ENCODE measurements around the gene FAM234A. TPM values are rescaled to one million over a fixed set of nuclear protein-coding genes. Genes with fewer than 3 reads are reported as not detected.
A peak's percentile ranks its signal among the peaks of the same experiment; 100 is the strongest.

FAM234A gene
- total RNA-seq, 1 experiment from 2014 or later = 121 TPM

GRCh38 chr16:280991-281659 is 46.5 kb downstream of the FAM234A start:
- Histone ChIP-seq H3K4me3 (ENCODE audit: low read depth in 2 of 2, low read length in 2 of 2) (peak overlapping the region in 1 of 2 experiments; percentile 25; a peak in 3 of 4 replicates), H3K36me3 (ENCODE audit: control insufficient read depth, insufficient read depth, low read length) (no peaks in the 10 kb centered on the region), H3K27me3 (ENCODE audit: control insufficient read depth, insufficient read depth, low read length) (no peaks in the 10 kb centered on the region), H3K27ac (ENCODE audit: low read length) (no peak overlapping the region), H3K4me1 (ENCODE audit: control insufficient read depth, insufficient read depth, low read length) (peaks cover 4% of the 10 kb centered on the region), H3K9me3 (ENCODE audit: control insufficient read depth, insufficient read depth, low read depth, low read length) (no peaks in the 10 kb centered on the region)
- POLR2A ChIA-PET = no interaction called here
- intact Hi-C loops (cut with micrococcal nuclease; ENCODE audit: unreplicated experiment) (no loop called here), in situ Hi-C loops (cut with HindIII; ENCODE audit: low pct_unique_long_range_greater_than_20kb, low sequenced_read_pairs) (no loop called here)
- CTCF ChIA-PET = no interaction called here
- DNase-seq (ENCODE audit: low read depth, low spot score) (no peak), ATAC-seq (peak; percentile 12)
- no TSS peak for BruUV-seq (replicated peaks)
- TF ChIP-seq POLR2AphosphoS5 (IDR thresholded peaks at IDR 0.05; ENCODE audit: low read depth, low read length) = no peak
- TF ChIP-seq, protein P1, sequence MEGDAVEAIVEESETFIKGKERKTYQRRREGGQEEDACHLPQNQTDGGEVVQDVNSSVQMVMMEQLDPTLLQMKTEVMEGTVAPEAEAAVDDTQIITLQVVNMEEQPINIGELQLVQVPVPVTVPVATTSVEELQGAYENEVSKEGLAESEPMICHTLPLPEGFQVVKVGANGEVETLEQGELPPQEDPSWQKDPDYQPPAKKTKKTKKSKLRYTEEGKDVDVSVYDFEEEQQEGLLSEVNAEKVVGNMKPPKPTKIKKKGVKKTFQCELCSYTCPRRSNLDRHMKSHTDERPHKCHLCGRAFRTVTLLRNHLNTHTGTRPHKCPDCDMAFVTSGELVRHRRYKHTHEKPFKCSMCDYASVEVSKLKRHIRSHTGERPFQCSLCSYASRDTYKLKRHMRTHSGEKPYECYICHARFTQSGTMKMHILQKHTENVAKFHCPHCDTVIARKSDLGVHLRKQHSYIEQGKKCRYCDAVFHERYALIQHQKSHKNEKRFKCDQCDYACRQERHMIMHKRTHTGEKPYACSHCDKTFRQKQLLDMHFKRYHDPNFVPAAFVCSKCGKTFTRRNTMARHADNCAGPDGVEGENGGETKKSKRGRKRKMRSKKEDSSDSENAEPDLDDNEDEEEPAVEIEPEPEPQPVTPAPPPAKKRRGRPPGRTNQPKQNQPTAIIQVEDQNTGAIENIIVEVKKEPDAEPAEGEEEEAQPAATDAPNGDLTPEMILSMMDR (IDR thresholded peaks at IDR 0.05) = no peak
- TF ChIP-seq SIN3A (IDR thresholded peaks at IDR 0.05; ENCODE audit: borderline replicate concordance, insufficient read depth, low read depth, low read length) = no peak
- TF ChIP-seq TCF7L2 (IDR thresholded peaks at IDR 0.05; ENCODE audit: low read depth, low read length) = no peak
- TF ChIP-seq, protein P2, sequence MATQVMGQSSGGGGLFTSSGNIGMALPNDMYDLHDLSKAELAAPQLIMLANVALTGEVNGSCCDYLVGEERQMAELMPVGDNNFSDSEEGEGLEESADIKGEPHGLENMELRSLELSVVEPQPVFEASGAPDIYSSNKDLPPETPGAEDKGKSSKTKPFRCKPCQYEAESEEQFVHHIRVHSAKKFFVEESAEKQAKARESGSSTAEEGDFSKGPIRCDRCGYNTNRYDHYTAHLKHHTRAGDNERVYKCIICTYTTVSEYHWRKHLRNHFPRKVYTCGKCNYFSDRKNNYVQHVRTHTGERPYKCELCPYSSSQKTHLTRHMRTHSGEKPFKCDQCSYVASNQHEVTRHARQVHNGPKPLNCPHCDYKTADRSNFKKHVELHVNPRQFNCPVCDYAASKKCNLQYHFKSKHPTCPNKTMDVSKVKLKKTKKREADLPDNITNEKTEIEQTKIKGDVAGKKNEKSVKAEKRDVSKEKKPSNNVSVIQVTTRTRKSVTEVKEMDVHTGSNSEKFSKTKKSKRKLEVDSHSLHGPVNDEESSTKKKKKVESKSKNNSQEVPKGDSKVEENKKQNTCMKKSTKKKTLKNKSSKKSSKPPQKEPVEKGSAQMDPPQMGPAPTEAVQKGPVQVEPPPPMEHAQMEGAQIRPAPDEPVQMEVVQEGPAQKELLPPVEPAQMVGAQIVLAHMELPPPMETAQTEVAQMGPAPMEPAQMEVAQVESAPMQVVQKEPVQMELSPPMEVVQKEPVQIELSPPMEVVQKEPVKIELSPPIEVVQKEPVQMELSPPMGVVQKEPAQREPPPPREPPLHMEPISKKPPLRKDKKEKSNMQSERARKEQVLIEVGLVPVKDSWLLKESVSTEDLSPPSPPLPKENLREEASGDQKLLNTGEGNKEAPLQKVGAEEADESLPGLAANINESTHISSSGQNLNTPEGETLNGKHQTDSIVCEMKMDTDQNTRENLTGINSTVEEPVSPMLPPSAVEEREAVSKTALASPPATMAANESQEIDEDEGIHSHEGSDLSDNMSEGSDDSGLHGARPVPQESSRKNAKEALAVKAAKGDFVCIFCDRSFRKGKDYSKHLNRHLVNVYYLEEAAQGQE (IDR thresholded peaks at IDR 0.05; ENCODE audit: insufficient read depth in 1 of 2, low read depth in 2 of 2, low read length in 1 of 2) = no peak

- POLR2A ChIA-PET = no interaction called here
- in situ Hi-C loops (cut with HindIII; ENCODE audit: low pct_unique_long_range_greater_than_20kb, low sequenced_read_pairs) = no loop called here
Measured at GRCh38 chr16:281660-282255, 47.1 kb downstream of the FAM234A start.

More at GRCh38 chr16:281660-282255, 47.1 kb downstream of the FAM234A start:
- H3K9me3 ChIP-seq (ENCODE audit: control insufficient read depth, insufficient read depth, low read depth, low read length) = no peaks in the 10 kb centered on the region
- H3K27ac ChIP-seq (ENCODE audit: low read length) = no peak overlapping the region
- no peaks in the 10 kb centered on the region for H3K36me3 ChIP-seq (ENCODE audit: control insufficient read depth, insufficient read depth, low read length)
- intact Hi-C loops (cut with micrococcal nuclease; ENCODE audit: unreplicated experiment) = no loop called here
- H3K4me3 ChIP-seq (ENCODE audit: low read depth in 2 of 2, low read length in 2 of 2) = no peak overlapping the region
- H3K4me1 ChIP-seq (ENCODE audit: control insufficient read depth, insufficient read depth, low read length) = peaks cover 2% of the 10 kb centered on the region
- no TSS peak for BruUV-seq (replicated peaks)
- H3K27me3 ChIP-seq (ENCODE audit: control insufficient read depth, insufficient read depth, low read length) = no peaks in the 10 kb centered on the region
- TF ChIP-seq SIN3A (IDR thresholded peaks at IDR 0.05; ENCODE audit: borderline replicate concordance, insufficient read depth, low read depth, low read length) (no peak), POLR2AphosphoS5 (IDR thresholded peaks at IDR 0.05; ENCODE audit: low read depth, low read length) (no peak), TCF7L2 (IDR thresholded peaks at IDR 0.05; ENCODE audit: low read depth, low read length) (no peak)
- TF ChIP-seq, protein P1 (IDR thresholded peaks at IDR 0.05) = no peak
- TF ChIP-seq, protein P2 (IDR thresholded peaks at IDR 0.05; ENCODE audit: insufficient read depth in 1 of 2, low read depth in 2 of 2, low read length in 1 of 2) = no peak
- ATAC-seq (peak; percentile 44), DNase-seq (ENCODE audit: low read depth, low spot score) (no peak)
- CTCF ChIA-PET = no interaction called here
